ENCODE measurements around the gene CADM4.
A peak's percentile ranks its signal among the peaks of the same experiment; 100 is the strongest.
"Not testable (repeated sequence)": the region's sequence is repeated elsewhere in the genome, so short reads cannot be mapped to it uniquely, and the experiment has no call there.

Gene CADM4

DNA sequence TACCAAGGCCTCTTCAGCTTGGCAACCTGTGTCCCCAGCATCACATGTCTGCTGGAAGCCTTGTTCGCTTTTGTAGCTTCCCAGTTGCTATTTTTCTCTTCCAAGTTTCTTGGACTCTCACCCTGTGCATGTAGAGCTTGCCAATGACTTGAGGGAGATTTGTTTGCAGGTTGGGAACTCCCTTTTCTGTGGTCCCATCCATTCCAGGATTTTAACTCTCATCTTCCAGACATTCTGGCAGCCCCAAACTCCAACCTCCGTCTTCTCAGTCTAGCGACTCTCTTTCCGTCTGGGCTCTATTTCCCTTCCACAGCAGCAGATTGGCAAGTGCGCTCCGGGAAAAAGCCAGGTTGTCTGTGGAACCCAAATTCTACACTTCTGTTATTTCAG, 21.3 kb upstream of the CADM4 start:
- no peak for DNase-seq

DNA sequence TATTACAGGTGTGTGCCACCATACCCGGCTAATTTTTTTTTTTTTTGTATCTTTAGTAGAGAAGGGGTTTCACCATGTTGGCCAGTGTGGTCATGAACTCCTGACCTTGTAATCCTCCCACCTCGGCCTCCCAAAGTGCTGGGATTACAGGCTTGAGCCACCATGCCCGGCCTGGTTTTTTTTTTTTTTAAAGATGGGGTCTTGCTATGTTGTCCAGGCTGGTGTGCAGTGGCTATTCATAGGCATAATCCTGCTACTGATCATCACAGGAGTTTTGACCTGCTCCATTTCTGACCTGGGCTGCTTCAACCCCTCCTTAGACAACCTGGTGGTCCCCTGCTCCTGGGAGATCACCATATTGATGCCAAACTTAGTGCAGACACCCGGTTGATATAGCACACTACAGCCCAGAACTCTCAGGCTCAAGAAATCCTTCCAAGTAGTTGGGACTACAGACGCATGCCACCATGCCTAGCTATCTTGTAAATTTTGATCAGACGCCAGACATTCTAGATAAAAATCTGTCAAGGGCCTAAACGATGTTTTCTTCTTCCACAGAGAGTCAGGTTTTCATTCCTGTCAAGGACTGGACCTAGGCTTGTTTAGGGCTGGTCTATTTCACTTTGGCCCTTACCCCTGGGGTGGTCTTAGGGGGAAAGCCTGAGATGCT, 20.8 kb upstream of the CADM4 start:
- no peak for DNase-seq

DNA sequence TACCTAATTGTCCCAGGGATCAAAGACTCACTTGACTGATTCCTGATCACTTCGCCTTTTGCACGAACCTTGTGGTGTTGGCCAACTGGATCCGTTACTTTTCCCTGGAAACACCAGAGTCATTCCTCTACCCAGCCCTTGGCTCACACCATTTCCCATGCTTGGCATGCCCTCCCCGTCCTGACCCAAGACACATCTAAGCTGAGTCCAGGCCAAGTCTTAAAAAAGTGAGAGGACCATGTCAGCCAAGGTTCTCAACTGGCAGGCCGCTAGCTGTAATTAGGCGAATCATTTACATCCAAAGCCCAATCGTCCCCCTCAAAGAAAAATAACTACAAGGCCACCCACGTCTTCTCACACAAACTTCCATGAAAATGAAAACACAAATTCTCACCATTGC, 18.8 kb upstream of the CADM4 start:
- no peak for DNase-seq

DNA sequence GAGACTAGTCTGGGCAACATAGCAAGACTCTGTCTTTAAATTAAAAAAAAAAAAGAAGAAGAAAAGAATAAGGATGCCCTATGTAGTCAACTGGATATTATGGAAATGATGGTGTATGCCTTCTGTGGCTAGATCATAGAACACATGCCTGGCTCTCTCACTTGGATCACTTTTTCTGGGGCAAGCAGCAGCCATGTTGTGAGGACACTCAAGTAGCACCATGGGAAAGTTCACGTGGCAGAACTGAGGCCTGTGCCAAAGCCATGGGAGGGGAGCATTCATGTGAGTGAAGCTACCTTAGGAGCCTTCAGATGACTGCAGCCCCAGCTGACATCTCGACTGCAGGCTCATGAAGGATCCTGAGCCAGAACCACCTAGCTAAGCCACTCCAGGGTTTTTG, 18.4 kb upstream of the CADM4 start:
- no peak for DNase-seq

DNA sequence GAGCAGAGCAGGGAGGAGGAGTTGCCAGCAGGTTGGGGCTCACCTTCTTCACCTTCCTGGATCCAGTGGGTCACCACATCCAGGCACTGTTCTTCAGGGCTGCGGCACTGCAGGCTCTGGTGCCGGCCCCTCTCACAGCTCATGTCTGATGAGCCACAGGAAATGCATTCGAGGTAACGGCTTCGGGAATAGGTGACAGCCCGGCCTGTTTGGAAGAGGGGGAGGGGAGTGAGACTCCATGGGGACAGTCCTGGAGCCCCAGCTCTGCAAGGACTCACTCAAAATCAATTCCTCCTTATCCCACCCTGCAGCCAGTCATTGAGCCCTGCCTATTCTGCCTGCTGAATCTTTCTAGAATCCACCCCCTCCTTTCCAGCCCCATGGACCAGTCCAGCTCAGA, 16.8 kb upstream of the CADM4 start:
- no peak for DNase-seq

DNA sequence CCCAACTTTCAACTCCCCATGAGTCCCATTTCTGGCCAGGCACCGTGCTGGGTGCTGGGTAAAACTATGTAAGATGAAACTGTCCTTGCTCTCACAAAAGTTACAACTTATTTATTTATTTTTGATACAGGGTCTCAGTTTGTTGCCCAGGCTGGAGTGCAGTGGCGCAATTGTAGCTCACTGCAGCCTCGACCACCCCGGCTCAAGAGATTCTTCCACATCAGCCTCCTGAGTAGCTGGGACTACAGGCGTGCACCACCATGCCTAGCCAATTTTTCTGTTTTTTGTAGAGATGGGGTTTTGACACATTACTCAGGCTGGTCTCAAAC, 12.9 kb upstream of the CADM4 start:
- DNase-seq, result no peak

- peak; percentile 8 for DNase-seq
These were observed 12.3 kb upstream of the CADM4 start for GRCh38 chr19:43651758-43652545.

DNA sequence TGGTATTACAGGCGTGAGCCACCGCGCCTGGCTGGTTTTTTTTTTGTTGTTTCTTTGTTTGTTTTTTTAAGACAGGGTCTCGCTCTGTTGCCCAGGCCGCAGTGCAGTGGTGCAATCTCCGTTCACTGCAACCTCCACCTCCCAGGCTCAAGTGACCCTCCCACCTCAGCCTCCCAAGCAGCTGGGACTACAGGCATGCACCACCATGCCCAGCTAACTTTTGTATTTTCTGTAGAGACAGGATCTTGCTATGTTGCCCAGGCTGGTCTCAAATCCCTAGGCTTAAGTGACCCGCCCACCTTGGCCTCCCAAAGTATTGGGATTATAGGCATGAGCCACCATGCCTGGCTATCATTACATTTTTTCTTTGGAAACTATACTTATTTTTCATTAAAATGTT, 10.6 kb upstream of the CADM4 start:
- DNase-seq, result not testable (repeated sequence)

GRCh38 chr19:43649514-43649913, 9.9 kb upstream of the CADM4 start:
- DNase-seq, result no peak

- DNase-seq, result no peak
These were observed 9.0 kb upstream of the CADM4 start for GRCh38 chr19:43648633-43649032.

DNA sequence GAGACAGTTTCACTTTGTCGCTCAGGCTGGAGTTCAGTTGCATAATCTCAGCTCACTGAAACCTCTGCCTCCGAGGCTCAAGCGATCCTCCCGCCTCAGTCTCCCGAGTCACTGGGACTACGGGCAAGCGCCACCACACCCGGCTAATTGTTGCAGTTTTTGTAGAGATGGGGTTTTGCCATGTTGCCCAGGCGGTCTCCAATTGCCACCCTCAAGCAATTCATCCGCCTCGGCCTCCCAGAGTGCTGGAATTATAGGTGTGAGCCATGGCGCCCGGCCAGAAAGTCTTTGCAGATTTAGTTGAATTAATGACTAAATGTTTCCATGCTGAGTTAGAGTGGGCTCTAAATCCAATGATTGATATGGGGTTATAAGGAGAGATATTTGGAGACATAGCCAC, 4.5 kb upstream of the CADM4 start:
- no peak for DNase-seq

GRCh38 chr19:43643326-43643725, 3.7 kb upstream of the CADM4 start:
- no peak for DNase-seq

DNA sequence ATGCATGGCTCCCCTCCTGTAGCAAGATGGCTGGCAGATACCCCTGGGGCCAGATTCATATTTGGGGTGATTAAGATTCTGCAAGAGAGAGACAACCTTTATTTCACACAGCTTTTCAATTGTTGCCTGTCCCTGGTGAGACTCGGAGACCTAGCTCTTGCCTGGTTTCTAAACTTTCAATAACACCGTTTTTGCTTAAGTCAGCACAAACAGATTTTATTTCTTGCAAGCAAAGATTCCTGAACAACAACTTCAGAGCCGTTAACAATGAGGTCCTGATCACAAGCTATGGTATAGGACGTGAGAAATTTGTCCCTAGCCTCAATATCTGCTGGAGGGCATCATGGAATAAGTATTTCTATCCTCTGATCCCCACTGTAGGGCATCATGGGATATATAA, 2.9 kb upstream of the CADM4 start:
- DNase-seq, result no peak

- DNase-seq, result no peak
These were observed 1.7 kb upstream of the CADM4 start for GRCh38 chr19:43641333-43641732.

DNA sequence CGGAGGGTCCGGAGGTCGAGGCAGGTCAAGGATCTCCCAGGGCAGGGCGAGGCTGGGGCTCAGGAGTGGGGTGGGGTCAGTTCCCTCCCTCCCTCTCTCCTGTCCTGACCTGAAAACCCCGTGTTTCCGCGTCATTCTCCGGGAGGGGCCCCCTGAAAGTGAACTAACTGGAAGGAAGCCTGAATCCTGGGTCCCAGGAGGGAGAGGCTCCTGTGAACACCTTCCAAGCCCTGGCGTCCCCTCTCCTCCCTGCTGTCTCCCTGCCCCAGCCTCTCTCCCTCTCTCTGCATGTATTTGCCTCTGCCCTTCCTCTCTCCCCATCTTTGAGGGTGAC, 741 bp upstream of the CADM4 start:
- DNase-seq, result no peak

DNA sequence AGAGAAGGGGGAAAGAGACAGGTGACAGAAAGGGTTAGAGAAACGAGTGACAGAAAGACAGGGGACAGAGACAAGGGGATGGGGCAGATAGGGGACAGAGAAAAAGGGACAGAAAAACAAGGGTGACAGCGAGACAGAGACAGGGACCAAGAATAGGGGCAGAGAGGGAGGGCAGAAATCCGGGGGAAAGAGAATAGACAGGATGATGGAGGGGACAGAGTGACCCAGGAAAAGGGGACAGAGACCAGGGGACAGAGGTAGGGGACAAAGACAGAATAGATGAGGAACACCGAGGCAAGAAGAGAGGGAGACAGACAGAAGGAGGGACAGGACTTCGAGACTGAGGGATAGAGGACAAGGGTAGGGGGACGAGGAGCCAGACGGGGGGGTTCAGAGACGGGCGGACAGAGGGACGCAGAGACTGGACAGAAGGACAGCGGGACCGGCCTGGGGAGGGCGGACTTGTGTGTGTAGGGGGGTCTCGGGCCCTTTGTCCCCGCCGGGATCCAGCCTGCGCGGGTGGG, 593 bp downstream of the CADM4 start:
- no peak for DNase-seq

GRCh38 chr19:43638214-43638994, 1.2 kb downstream of the CADM4 start:
- DNase-seq, result no peak

DNA sequence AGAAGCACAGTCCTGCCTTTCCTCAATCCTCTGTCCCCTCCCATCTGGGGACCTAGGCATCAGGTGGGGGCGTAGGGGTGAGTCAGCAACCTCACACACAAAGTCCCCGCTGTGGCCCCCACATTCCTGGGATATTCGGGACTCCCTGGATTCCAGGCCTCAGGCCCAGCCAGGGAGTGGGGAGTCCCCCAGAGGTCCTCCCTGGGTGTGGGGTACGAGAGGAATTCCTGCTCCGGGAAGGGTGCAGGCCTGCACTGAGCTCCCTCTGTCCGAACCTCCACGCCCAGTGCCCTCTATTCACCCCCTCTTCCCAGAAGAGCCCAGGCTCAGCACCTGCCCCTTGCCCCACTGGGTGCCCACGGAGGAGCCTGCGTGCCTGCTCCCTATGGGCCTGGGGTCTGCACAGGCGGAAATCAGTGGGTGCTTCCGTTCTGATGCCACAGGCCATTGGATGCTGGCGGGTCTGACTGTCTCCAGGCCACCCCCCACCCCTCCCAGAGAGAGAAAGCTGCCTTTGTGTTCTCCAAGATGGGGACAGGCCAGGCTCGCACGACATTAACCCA, 3.4 kb downstream of the CADM4 start:
- DNase-seq, result no peak

GRCh38 chr19:43635561-43635940, 4.1 kb downstream of the CADM4 start:
- DNase-seq, result not testable (repeated sequence)

DNA sequence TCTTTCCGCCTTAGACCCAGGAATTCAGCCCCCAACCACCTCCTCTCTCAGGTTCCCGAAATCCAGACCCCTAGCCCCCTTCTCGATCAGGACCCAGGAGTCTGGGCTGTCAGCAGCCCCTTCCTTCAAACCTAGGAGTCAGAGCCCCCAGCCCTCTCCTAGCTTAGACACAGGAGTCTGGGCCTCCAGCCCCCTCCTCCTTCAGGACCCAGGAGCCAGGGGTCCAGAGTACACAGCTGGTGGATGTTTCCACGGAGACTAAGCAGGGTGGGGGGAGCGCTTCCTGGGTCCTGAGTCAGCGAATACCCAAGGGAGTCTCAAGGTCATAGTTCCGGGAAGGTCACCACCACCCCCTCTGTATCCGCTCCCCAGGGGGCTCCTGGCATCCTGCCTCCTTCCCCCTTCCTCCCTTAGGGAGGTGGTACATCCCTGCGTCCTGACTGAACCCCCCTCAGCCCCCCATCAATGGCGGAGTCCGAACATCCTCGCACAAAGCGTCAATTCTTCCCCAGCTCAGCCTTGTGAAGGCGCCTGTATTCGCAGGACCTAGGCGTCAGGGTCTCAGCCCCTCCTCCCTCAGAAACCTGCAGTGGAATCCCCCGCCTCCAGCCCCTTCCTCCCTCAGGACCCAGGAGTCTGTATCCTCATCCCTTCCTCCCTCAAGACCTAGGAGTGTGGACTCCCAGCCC, 4.6 kb downstream of the CADM4 start:
- no peak for DNase-seq

DNA sequence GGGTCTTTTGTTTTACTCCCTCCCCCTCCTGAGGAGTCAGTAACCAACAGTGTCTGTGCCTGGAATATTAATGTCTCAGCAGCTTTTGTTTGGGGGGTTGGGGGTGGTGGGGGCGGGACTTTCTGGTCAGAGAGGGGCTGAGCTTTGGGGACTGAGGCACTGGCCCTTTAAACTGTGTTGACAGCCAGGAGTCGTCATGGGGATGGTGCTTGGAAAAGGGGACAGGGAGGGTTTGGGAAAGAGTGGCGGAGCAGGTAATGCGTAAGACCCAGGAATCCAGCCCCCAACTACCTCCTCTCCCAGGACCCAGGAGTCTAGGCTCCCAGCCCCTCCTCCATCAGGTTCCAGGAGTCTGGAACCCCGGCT, 5.2 kb downstream of the CADM4 start:
- DNase-seq, result no peak

DNA sequence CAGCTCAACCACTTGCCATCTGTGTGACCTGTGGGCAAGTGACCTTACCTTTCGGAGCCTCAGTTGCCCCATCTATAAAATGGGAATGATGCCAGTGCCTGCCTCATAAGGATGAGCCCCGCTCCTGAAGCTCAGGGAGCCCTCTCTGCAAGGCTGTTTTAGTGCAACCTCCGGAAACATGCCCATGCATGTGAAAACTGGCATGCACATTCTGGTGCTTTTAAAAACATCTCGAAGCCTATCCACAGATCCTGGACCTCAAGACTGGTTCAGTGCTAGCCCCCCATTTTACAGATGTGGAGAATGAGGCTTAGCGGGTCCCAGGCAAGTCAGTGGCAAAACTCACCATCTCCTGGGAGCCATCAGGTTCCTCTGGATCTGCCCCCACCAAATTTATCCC, 5.6 kb downstream of the CADM4 start:
- DNase-seq, result no peak

GRCh38 chr19:43633520-43633919, 6.1 kb downstream of the CADM4 start:
- no peak for DNase-seq
